Measurements from ENCODE around the gene EXOC3.

GRCh38 chr5:458547-459353 lies 15.8 kb downstream of the EXOC3 start:
- no peak for TF ChIP-seq EZH2 (IDR thresholded peaks at IDR 0.05)
- TF ChIP-seq CTCF (IDR thresholded peaks at IDR 0.05): no peak

Data from neural progenitor cell (in vitro differentiated cells).